AG10803 (cell line): ENCODE data around the gene DNAI4.
"Not testable (repeated sequence)": the region's sequence is repeated elsewhere in the genome, so short reads cannot be mapped to it uniquely, and the experiment has no call there.

Source experiments
- DNase-seq: peaks from one replicate; pipeline ENCODE4 v3.0.0; 2010; ENCODE audit warnings: low read depth
- H3K4me3 ChIP-seq: 2 replicates; pipeline ENCODE4 v1.5.1; 2011; ENCODE audit warnings: mild to moderate bottlenecking, low read length, control low read depth
- CTCF ChIP-seq: conservative IDR thresholded peaks from 2 replicates; pipeline ENCODE4 v1.5.1; 2011; ENCODE audit warnings: mild to moderate bottlenecking, low read length, control low read depth, inconsistent platforms

The DNAI4 gene

GRCh38 chr1:66791621-66792610 is 132.7 kb downstream of the DNAI4 start:
- no peak for TF ChIP-seq CTCF
- no peak for DNase-seq
- H3K4me3 ChIP-seq, result no peak overlapping the region

- DNase-seq, result no peak
- H3K4me3 ChIP-seq, result no peak overlapping the region
These were observed 136.3 kb downstream of the DNAI4 start for GRCh38 chr1:66788231-66788939.

GRCh38 chr1:66787641-66788040 is 137.0 kb downstream of the DNAI4 start:
- TF ChIP-seq CTCF, result no peak
- no peak overlapping the region for H3K4me3 ChIP-seq
- no peak for DNase-seq

More at GRCh38 chr1:66788231-66788939, 136.3 kb downstream of the DNAI4 start:
- TF ChIP-seq CTCF, result no peak

- H3K4me3 ChIP-seq, DNase-seq: not testable (repeated sequence)
These were observed 138.9 kb downstream of the DNAI4 start for GRCh38 chr1:66785800-66786199.

GRCh38 chr1:66779475-66780078 is 145.1 kb downstream of the DNAI4 start:
- DNase-seq, result no peak
- no peak overlapping the region for H3K4me3 ChIP-seq
- TF ChIP-seq CTCF, result no peak

GRCh38 chr1:66778969-66779368 is 145.7 kb downstream of the DNAI4 start:
- DNase-seq, result peak; percentile 12
- no peak for TF ChIP-seq CTCF
- H3K4me3 ChIP-seq, result peak overlapping the region; percentile 2

- no peak for DNase-seq
- H3K4me3 ChIP-seq, result no peak overlapping the region
- TF ChIP-seq CTCF, result no peak
These were observed 146.4 kb downstream of the DNAI4 start for GRCh38 chr1:66778266-66778665.
